Pancreas (tissue), 10 donors: ENCODE results near the gene OTUD6A. TPM values are rescaled to one million over a fixed set of nuclear protein-coding genes. Genes with fewer than 3 reads are reported as not detected.
A peak's percentile ranks its signal among the peaks of the same experiment; 100 is the strongest.

Experiments
- ATAC-seq, 4 donors: fragments of 200-7000 bp; cut with Tn5 transposase; one replicate each; pipeline versions ENCODE4 v1.8.0 to v1.9.1; 2020; ENCODE audit warnings: mild to moderate bottlenecking in 4 of 4, moderate library complexity in 4 of 4
- DNase-seq, 6 donors: peaks; one replicate each; pipeline ENCODE4 v3.0.0-alpha.2; 2020
- FAIRE-seq: peaks from 2 replicates; lab custom pipeline; 2012; peaks lifted over from hg19 to GRCh38; lab: Jason Lieb, UNC
- H3K27ac ChIP-seq, 4 donors: fragments of 200-600 bp; sonication (generic); 1 replicate in 3 of 4; 2 replicates in 1 of 4; pipeline versions ENCODE4 v1.5.0 to v1.8.0; 2020
- H3K27me3 ChIP-seq, 4 donors: fragments of 200-600 bp; one replicate each; pipeline ENCODE4 v1.8.0; 2021
- H3K36me3 ChIP-seq, 3 donors: fragments of 200-600 bp; sonication (generic) in 1 of 3; one replicate each; pipeline versions ENCODE4 v1.5.0 to v1.8.0; 2020 to 2021
- H3K4me1 ChIP-seq, 3 donors: fragments of 200-600 bp; one replicate each; pipeline ENCODE4 v1.8.0; 2021
- H3K4me3 ChIP-seq, 4 donors: fragments of 200-600 bp; sonication (generic) in 2 of 4; one replicate each; pipeline versions ENCODE4 v1.5.0 to v1.8.0; 2020 to 2021
- H3K9me3 ChIP-seq, 4 donors: fragments of 200-600 bp; one replicate each; pipeline ENCODE4 v1.8.0; 2021
- WGBS, 2 donors: extraction: QIAGEN DNeasy Blood & Tissue Kit; methylation state at CpG; one replicate each; pipeline ENCODE4 v1.1.7; 2013; 5-methylcytosine and 5-hydroxymethylcytosine counted together
- intact Hi-C, 3 donors: fragments of 100-400 bp; cut with DNase I; formaldehyde crosslinking; loops; one replicate each; pipeline versions ENCODE4 v1.11.1 to v1.14.2; 2022
- polyA plus RNA-seq, 2 donors: library from polyadenylated mRNA; stranded (reverse); fragments of 200-250 nt; gene quantifications; one replicate each; pipeline ENCODE4 v1.2.3, GENCODE V29; 2013
- total RNA-seq, 6 donors: library from RNA; stranded (reverse); fragmentation: NEBNext Ultra II Directional in 4 of 6; extraction: Animal tissue kit (Norgen Biotek cat#: 25700) in 4 of 6; gene quantifications; one replicate each; pipeline versions ENCODE4 v1.2.1 to v1.2.4, GENCODE V29; 2021 to 2023
- TF ChIP-seq, protein P1 (sequence below), 4 donors: fragments of 200-600 bp; sonication (generic) in 3 of 4; IDR thresholded peaks; one replicate each; pipeline versions ENCODE4 v1.5.0 to v1.8.0; 2021; ENCODE audit warnings: antibody characterized with exemption in 4 of 4
- donor health status: healthy with polysubstance abuse.
- donor health status: DM: no; HTN: no; CAD: no; lungs with moderate emphysema.
- donor health status: DM: no; HTN: no; CAD: no.
- donor health status: control.
- donor health status: control.
- donor health status: Bipolar disorder and iron deficiency.
- donor health status: DM: yes; HTN: yes; CAD: no.
- donor health status: DM: no; HTN: no; CAD: no.
- donor health status: DM: no; HTN: no; CAD: no.
- donor health status: DM: yes; HTN: yes; CAD: no.

OTUD6A gene
- total and polyA plus RNA-seq, 8 donors = not detected

DNA sequence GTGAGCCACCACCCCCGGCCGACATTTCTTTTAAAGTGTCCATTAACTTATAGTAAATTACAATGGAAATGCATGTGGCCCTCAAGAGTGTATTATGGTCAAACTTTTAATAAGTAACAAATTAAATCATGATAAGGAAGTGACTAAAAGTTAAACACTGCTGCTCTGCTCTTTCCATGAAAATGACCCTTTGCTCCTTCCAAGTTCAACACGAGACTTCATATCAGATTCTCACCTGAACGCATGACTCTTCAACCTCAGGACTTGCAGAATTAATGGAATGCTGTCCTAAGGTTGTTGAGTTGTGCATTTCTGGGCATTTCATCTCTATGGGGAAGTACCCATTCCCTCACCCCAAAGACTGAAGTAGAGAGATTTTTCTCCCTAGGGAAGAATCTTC lies 39.6 kb upstream of the OTUD6A start:
- FAIRE-seq = no peak

GRCh38 chrX:70025464-70025863 lies 36.8 kb upstream of the OTUD6A start:
- intact Hi-C loops = no loop called here
- DNase-seq (no peak), FAIRE-seq (no peak), ATAC-seq (no peak)
- Histone ChIP-seq H3K9me3 (no peaks in the 10 kb centered on the region), H3K27ac (no peak overlapping the region), H3K27me3 (peaks cover 0 to 7% (median 0%) of the 10 kb centered on the region in 4 donors), H3K36me3 (no peaks in the 10 kb centered on the region), H3K4me1 (peaks cover 0 to 4% (median 0%) of the 10 kb centered on the region in 3 donors), H3K4me3 (no peak overlapping the region)
- WGBS, 2 donors = 18 to 68% methylated on average over 1 of the region's 1 CpG
- TF ChIP-seq, protein P1, sequence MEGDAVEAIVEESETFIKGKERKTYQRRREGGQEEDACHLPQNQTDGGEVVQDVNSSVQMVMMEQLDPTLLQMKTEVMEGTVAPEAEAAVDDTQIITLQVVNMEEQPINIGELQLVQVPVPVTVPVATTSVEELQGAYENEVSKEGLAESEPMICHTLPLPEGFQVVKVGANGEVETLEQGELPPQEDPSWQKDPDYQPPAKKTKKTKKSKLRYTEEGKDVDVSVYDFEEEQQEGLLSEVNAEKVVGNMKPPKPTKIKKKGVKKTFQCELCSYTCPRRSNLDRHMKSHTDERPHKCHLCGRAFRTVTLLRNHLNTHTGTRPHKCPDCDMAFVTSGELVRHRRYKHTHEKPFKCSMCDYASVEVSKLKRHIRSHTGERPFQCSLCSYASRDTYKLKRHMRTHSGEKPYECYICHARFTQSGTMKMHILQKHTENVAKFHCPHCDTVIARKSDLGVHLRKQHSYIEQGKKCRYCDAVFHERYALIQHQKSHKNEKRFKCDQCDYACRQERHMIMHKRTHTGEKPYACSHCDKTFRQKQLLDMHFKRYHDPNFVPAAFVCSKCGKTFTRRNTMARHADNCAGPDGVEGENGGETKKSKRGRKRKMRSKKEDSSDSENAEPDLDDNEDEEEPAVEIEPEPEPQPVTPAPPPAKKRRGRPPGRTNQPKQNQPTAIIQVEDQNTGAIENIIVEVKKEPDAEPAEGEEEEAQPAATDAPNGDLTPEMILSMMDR (IDR thresholded peaks at IDR 0.05) = no peak

More for the DNA sequence above, 39.6 kb upstream of the OTUD6A start:
- Histone ChIP-seq H3K4me3 (no peak overlapping the region), H3K36me3 (no peaks in the 10 kb centered on the region), H3K4me1 (peaks cover 0 to 4% (median 0%) of the 10 kb centered on the region in 3 donors), H3K9me3 (no peaks in the 10 kb centered on the region), H3K27ac (no peak overlapping the region), H3K27me3 (no peaks in the 10 kb centered on the region)
- intact Hi-C loops = no loop called here
- WGBS, 2 donors = 26 to 53% methylated on average over 4 of the region's 4 CpGs
- TF ChIP-seq, protein P1 (IDR thresholded peaks at IDR 0.05) = no peak
- ATAC-seq (peak; percentile 60 to 83 (median 76)), DNase-seq (no peak)

GRCh38 chrX:70026112-70026850 lies 36.0 kb upstream of the OTUD6A start:
- TF ChIP-seq, protein P1 (IDR thresholded peaks at IDR 0.05) = no peak

GRCh38 chrX:70026851-70027200 lies 35.4 kb upstream of the OTUD6A start:
- intact Hi-C loops = no loop called here
- Histone ChIP-seq H3K36me3 (no peaks in the 10 kb centered on the region), H3K9me3 (no peaks in the 10 kb centered on the region), H3K27me3 (peaks cover 0 to 17% (median 0%) of the 10 kb centered on the region in 4 donors), H3K27ac (no peak overlapping the region), H3K4me3 (no peak overlapping the region), H3K4me1 (peaks cover 0 to 3% (median 0%) of the 10 kb centered on the region in 3 donors)
- no peak for DNase-seq
- FAIRE-seq = no peak
- WGBS, 2 donors = 63 to 65% methylated on average over 4 of the region's 4 CpGs
- ATAC-seq = no peak
- TF ChIP-seq, protein P1 (IDR thresholded peaks at IDR 0.05) = no peak

More at GRCh38 chrX:70026112-70026850, 36.0 kb upstream of the OTUD6A start:
- intact Hi-C loops = no loop called here
- Histone ChIP-seq H3K36me3 (no peaks in the 10 kb centered on the region), H3K27me3 (peaks cover 0 to 12% (median 0%) of the 10 kb centered on the region in 4 donors), H3K27ac (no peak overlapping the region), H3K4me1 (peaks cover 0 to 4% (median 0%) of the 10 kb centered on the region in 3 donors), H3K4me3 (no peak overlapping the region), H3K9me3 (no peaks in the 10 kb centered on the region)
- ATAC-seq = no peak
- no peak for FAIRE-seq
- 47 to 63% methylated on average over 1 of the region's 1 CpG for WGBS, 2 donors
- no peak for DNase-seq

GRCh38 chrX:70029863-70030262 lies 32.4 kb upstream of the OTUD6A start:
- TF ChIP-seq, protein P1 (IDR thresholded peaks at IDR 0.05) = no peak
- FAIRE-seq = no peak
- Histone ChIP-seq H3K4me3 (no peak overlapping the region), H3K4me1 (no peaks in the 10 kb centered on the region), H3K27me3 (peaks cover 0 to 17% (median 0%) of the 10 kb centered on the region in 4 donors), H3K36me3 (no peaks in the 10 kb centered on the region), H3K9me3 (no peaks in the 10 kb centered on the region), H3K27ac (no peak overlapping the region)
- peak in 1 of 4 donors; percentile 10 for ATAC-seq
- WGBS, 2 donors = 24 to 37% methylated on average over 4 of the region's 4 CpGs
- no peak for DNase-seq
- intact Hi-C loops = loop anchor here in 1 of 3 donors (10.0 kb wide), 1 partner anchor 485 kb away; no protein-coding TSS in a partner anchor
